Brain microvascular endothelial cell (primary cell): Measurements from ENCODE around the gene DUSP1.

Source experiments
- DNase-seq: peaks from one replicate; pipeline ENCODE4 v3.0.0-alpha.2; 2020
- H3K27ac ChIP-seq: fragments of 250-450 bp; sonication (Bioruptor Pico); 2 replicates; pipeline ENCODE4 v1.5.1; 2020; ENCODE audit warnings: mild to moderate bottlenecking, moderate library complexity
- H3K27me3 ChIP-seq: fragments of 250-450 bp; sonication (Bioruptor Pico); replicated peaks from 2 replicates; pipeline ENCODE4 v1.5.1; 2020; ENCODE audit warnings: mild to moderate bottlenecking
- H3K36me3 ChIP-seq: fragments of 250-450 bp; sonication (Bioruptor Pico); replicated peaks from 2 replicates; pipeline ENCODE4 v1.5.1; 2020; ENCODE audit warnings: mild to moderate bottlenecking
- H3K4me3 ChIP-seq: 2 replicates; pipeline ENCODE4 v1.5.1; 2011; ENCODE audit warnings: low read depth, mild to moderate bottlenecking, control low read depth, low read length, moderate library complexity
- CTCF ChIP-seq: IDR thresholded peaks from 2 replicates; pipeline ENCODE4 v1.5.1; 2011; ENCODE audit warnings: low read depth, mild to moderate bottlenecking, moderate library complexity, low read length, control low read depth, inconsistent platforms; ENCODE audit errors: missing control alignments
- in situ Hi-C: cut with HindIII; loops from 2 replicates; pipeline ENCODE4 v1.10.0; 2017; ENCODE audit warnings: low sequenced_read_pairs, low pct_ligation_motif_present

The DUSP1 gene

GRCh38 chr5:172745406-172745805 lies 25.6 kb downstream of the DUSP1 start:
- no peak overlapping the region for H3K27ac ChIP-seq
- H3K4me3 ChIP-seq = no peak overlapping the region
- no peaks in the 10 kb centered on the region for H3K27me3 ChIP-seq
- in situ Hi-C loops = no loop called here
- H3K36me3 ChIP-seq = no peaks in the 10 kb centered on the region
- TF ChIP-seq CTCF = no peak
- no peak for DNase-seq

DNA sequence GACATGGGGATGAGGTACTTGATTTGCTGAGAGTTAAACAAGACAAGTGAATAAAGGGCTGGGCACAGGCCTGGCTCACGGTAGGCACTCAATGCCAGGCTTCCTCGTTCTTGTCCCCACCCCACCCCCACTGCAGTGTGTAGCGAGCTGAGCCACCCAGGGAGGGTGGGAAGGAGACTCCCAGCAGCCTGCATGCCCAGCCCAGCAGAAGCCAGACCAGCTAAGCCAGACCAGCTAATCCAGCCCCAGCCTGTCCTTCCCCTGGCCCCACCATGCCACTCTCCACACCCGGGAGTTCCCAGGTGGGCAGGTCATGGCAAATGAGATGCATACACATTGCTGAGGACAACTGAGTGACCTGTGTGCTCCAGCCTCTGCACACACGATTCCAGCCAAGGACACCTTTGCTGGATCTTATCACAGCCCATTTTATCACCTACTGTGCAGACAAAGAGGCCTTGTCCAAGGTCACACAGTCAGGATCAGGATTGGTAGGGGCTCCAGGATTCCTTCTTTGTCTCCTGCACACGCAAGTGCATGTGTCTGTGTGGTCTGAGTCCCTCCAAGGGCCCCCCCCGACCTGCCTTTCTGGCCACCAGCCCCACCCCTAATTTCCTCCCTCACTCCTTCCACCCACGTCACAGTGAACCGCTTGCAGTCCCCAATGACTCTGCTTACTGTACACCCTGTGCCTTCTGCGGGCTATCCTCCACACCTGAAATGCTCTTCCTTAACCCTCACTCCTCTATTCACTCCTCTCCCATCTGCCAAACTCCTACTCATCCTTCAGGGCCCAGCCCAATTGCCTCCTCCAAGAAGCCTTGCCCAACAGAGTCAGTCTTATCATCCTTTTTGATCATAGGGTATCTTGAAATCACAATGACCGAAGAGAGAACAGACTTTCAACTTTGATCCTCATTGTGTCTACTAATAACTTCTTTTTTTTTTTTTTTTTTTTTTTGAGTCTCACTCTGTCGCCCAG lies 26.6 kb downstream of the DUSP1 start:
- no peak for TF ChIP-seq CTCF
- Histone ChIP-seq H3K27ac (no peak overlapping the region), H3K36me3 (no peaks in the 10 kb centered on the region), H3K4me3 (no peak overlapping the region), H3K27me3 (no peaks in the 10 kb centered on the region)
- DNase-seq = no peak
- in situ Hi-C loops = no loop called here

GRCh38 chr5:172743112-172743959 lies 27.7 kb downstream of the DUSP1 start:
- Histone ChIP-seq H3K27me3 (no peaks in the 10 kb centered on the region), H3K27ac (no peak overlapping the region), H3K36me3 (no peaks in the 10 kb centered on the region), H3K4me3 (no peak overlapping the region)
- in situ Hi-C loops = no loop called here
- no peak for DNase-seq
- TF ChIP-seq CTCF = no peak

DNA sequence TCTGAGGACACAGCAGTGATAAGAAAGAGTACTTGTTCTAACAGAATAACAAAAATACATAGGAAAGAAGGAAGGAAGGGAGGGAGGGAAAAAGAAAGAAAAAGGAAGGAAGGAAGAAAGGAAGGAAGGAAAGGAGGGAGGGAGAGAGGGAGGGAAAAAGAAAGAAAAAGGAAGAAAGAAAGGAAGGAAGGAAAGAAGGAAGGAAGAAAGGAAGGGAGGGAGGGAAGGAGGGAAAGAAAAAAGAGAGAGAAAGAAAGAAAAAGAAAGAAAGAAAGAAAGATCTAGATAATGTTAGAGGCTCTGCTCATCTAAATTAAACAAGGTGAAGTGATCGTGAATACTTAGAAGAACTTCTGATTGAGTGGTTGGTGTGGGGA lies 29.8 kb downstream of the DUSP1 start:
- in situ Hi-C loops = no loop called here
- no peaks in the 10 kb centered on the region for H3K36me3 ChIP-seq
- no peak for TF ChIP-seq CTCF
- peak overlapping the region; percentile 72 for H3K27ac ChIP-seq
- H3K4me3 ChIP-seq = no peak overlapping the region
- H3K27me3 ChIP-seq = no peaks in the 10 kb centered on the region
- no peak for DNase-seq

DNA sequence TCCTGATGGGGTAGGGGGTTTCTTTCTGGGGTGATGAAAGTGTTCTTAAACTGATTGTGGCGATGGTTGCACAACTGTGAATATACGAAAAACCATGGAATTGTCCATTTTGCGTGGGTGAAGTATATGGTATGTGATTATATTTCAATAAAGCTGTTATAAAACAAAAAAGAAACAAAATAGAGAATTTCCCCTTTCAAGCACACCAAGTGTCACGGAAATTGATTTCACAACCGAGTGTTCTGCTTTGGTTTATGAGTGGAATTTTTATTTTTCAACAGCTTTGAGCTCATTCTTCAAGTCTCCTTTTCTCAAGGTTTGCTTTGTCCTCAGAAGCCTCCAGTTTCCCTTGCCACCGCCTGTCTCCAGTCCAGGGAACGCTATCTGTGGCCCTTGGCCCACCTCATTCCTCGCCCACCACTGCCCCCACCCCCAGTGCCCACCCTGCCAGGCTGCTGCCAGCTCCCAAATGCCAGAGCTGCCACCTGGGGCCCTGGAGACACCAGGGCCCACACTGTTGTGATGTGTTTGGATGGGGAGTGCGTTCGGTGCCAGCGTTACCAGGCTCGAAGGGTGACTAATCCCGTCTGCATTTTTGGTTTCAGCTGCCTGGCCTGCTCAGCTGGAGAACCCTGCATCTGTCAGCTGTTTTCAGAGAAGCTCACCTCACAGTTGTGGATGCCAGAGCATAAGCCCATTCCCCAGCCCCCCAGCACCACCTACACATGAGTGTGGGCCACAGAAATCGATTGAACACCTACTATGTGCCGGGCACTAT lies 30.4 kb downstream of the DUSP1 start:
- Histone ChIP-seq H3K4me3 (no peak overlapping the region), H3K36me3 (no peaks in the 10 kb centered on the region), H3K27me3 (no peaks in the 10 kb centered on the region), H3K27ac (peak overlapping the region; percentile 72)
- TF ChIP-seq CTCF = no peak
- in situ Hi-C loops = no loop called here
- DNase-seq = peak; percentile 94
